ENCODE data around the gene VCP.

Gene VCP

GRCh38 chr9:35071814-35072460, 488 bp downstream of the VCP start:
- TF ChIP-seq CTCF (IDR thresholded peaks at IDR 0.05; ENCODE audit: low read depth, low read length) = peak; percentile 30
- peak overlapping the region; percentile 78 for H3K4me3 ChIP-seq (ENCODE audit: low read depth, low read length)

- no peak for TF ChIP-seq CTCF (IDR thresholded peaks at IDR 0.05; ENCODE audit: low read depth, low read length)
- peak overlapping the region; percentile 78 for H3K4me3 ChIP-seq (ENCODE audit: low read depth, low read length)
Observed at GRCh38 chr9:35070823-35071813, 1.3 kb downstream of the VCP start.

GRCh38 chr9:35069020-35069419, 3.4 kb downstream of the VCP start:
- no peak for TF ChIP-seq CTCF (IDR thresholded peaks at IDR 0.05; ENCODE audit: low read depth, low read length)

GRCh38 chr9:35067056-35067455, 5.4 kb downstream of the VCP start:
- no peak overlapping the region for H3K4me3 ChIP-seq (ENCODE audit: low read depth, low read length)
- TF ChIP-seq CTCF (IDR thresholded peaks at IDR 0.05; ENCODE audit: low read depth, low read length) = no peak

More at GRCh38 chr9:35069020-35069419, 3.4 kb downstream of the VCP start:
- no peak overlapping the region for H3K4me3 ChIP-seq (ENCODE audit: low read depth, low read length)

- H3K4me3 ChIP-seq (ENCODE audit: low read depth, low read length) = no peak overlapping the region
- TF ChIP-seq CTCF (IDR thresholded peaks at IDR 0.05; ENCODE audit: low read depth, low read length) = no peak
Observed at GRCh38 chr9:35060548-35061207, 11.7 kb downstream of the VCP start.

- no peak overlapping the region for H3K4me3 ChIP-seq (ENCODE audit: low read depth, low read length)
- no peak for TF ChIP-seq CTCF (IDR thresholded peaks at IDR 0.05; ENCODE audit: low read depth, low read length)
Observed at GRCh38 chr9:35059438-35059837, 13.0 kb downstream of the VCP start.

Measured in WI38 (cell line).